Kidney epithelial cell (primary cell): ENCODE results near the gene DTX1. TPM values are rescaled to one million over a fixed set of nuclear protein-coding genes. Genes with fewer than 3 reads are reported as not detected.

ENCODE experiments used
- DNase-seq: peaks from one replicate; pipeline ENCODE4 v3.0.0-alpha.2; 2010; ENCODE audit warnings: low read depth
- H3K27me3 ChIP-seq: 2 replicates; pipeline ENCODE4 v1.6.0; 2011; ENCODE audit warnings: low read length; ENCODE audit not compliant: control insufficient read depth, insufficient read depth
- H3K36me3 ChIP-seq: 2 replicates; pipeline ENCODE4 v1.5.1; 2011; ENCODE audit warnings: low read length; ENCODE audit not compliant: control insufficient read depth, insufficient read depth
- H3K4me3 ChIP-seq: 2 replicates; pipeline ENCODE4 v1.5.1; 2011; ENCODE audit warnings: low read depth, mild to moderate bottlenecking, control low read depth, low read length
- CTCF ChIP-seq: IDR thresholded peaks from 2 replicates; pipeline ENCODE4 v1.5.1; 2011; ENCODE audit warnings: mild to moderate bottlenecking, moderate library complexity, low read length, control low read depth, inconsistent platforms; ENCODE audit not compliant: insufficient read depth, poor library complexity, severe bottlenecking
- total RNA-seq: library from RNA; depleted of rRNA; stranded (reverse); fragments of >200 nt; gene quantifications from 2 replicates; pipeline ENCODE4 v1.2.3, GENCODE V29; 2015

Gene DTX1
- total RNA-seq, 1 donor from 2014 or later: 1.8 TPM

- no peak overlapping the region for H3K4me3 ChIP-seq
- no peak for TF ChIP-seq CTCF
- no peaks in the 10 kb centered on the region for H3K36me3 ChIP-seq
- peaks cover 6% of the 10 kb centered on the region for H3K27me3 ChIP-seq
- DNase-seq: no peak
Measured at GRCh38 chr12:113108308-113108707, 51.8 kb downstream of the DTX1 start.

GRCh38 chr12:113109360-113109759, 52.8 kb downstream of the DTX1 start:
- DNase-seq: no peak
- Histone ChIP-seq H3K36me3 (no peaks in the 10 kb centered on the region), H3K27me3 (peaks cover 2% of the 10 kb centered on the region), H3K4me3 (no peak overlapping the region)
- no peak for TF ChIP-seq CTCF

DNA sequence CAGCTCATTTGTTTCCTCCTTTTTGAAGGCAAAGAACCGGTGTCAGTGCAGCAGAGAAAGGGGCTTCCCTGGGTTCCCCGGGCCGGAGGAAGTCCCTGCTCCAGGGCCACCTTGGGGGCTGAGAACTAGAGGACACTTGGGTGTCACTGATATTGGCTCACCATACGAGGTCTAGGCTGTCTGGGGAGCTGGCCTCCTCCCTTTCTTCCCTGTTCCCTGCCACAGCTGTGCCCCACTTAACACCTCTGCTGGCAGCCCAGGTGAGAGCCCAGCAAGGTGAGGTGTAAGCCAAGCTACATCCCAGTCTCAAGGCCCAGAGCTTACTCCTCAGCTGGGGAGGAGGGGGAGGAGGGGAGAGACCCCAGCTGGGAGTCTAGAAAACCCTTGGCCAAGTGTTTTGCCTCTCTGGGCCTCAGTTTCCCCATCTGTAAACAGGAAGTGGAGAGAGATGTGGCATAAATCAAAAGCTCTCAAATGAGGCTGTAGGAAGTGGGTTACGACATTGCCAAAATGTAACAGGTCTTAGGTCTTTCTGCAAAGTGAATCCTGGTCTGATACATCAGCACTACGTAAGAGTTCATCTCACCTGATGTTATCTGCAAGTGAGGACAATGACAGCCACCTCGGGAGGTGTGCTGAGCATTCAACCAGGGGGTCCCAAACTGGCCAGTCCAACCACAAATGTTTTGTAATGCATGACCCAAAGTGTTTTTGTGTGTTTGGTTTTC, 53.5 kb downstream of the DTX1 start:
- no peak overlapping the region for H3K4me3 ChIP-seq
- DNase-seq: no peak
- TF ChIP-seq CTCF: no peak
- H3K27me3 ChIP-seq: peaks cover 2% of the 10 kb centered on the region
- no peaks in the 10 kb centered on the region for H3K36me3 ChIP-seq

DNA sequence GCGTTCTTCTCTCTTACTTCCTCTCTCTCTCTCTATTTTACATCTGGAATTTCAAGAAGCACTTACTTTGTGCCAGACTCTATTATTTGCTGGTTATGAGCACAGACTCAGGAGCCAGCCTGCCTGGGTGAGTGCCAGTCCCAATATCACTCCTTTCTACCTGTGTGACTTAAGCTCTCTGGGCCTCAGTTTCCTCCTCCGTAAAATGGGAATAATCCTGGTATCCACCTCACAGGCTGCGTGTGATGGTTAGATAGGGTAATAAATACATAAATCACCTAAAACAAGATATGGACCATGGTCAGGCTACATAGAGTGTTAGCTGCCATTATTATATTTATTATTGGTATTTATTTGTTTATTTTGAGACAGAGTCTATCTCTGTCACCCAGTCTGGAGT, 54.7 kb downstream of the DTX1 start:
- Histone ChIP-seq H3K36me3 (no peaks in the 10 kb centered on the region), H3K27me3 (peaks cover 2% of the 10 kb centered on the region), H3K4me3 (no peak overlapping the region)
- no peak for DNase-seq
- no peak for TF ChIP-seq CTCF

GRCh38 chr12:113112043-113112899, 55.7 kb downstream of the DTX1 start:
- no peak for DNase-seq

More at GRCh38 chr12:113112043-113112899, 55.7 kb downstream of the DTX1 start:
- Histone ChIP-seq H3K27me3 (peaks cover 2% of the 10 kb centered on the region), H3K36me3 (no peaks in the 10 kb centered on the region), H3K4me3 (no peak overlapping the region)
- TF ChIP-seq CTCF: no peak
